DMS79 treated with DMSO at 0.1 percent for 48 hours (cell line): ENCODE results near the gene STK25.
"Not testable (repeated sequence)": the region's sequence is repeated elsewhere in the genome, so short reads cannot be mapped to it uniquely, and the experiment has no call there.

Experiments
- DNase-seq: peaks from one replicate; lab custom pipeline; 2025; lab: John Stamatoyannopoulos, UW

Gene STK25

DNA sequence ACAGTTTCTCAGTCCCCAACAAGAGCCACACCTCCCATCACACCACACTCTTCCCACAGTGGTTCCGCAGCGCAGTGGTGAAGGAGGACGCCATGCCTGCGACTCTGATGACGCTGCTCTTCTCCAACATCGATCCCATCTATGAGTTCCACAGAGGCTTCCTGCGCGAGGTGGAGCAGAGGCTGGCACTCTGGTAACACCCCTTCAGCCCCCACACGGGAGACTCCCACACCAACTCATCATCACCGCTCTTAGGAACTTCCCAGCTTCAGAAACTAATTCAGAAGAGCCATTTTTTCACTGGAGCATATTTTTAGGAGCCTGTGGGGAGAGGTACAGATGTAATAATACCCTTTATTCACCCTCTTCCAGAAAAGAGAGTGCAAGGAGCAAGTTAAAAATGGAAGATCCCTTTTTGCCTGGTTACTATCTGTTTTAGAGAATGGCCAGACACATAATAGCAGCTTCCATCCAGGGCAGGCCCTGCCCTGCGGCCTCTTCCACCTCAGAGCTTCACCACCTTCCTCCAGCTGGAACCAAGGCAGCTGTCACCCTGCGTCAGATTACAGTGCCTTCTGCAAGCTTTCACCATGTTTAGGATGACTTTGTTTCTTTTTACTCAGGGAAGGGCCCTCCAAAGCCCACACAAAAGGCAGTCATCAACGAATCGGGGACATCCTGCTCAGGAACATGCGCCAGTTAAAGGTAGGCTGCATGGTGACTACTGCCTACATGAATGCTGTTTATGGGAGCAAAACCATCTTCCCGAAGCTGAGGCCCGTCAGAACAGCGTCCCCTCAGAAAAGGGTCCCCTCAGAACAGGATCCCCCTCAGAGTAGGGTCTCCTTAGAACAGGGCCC, 44.9 kb downstream of the STK25 start:
- no peak for DNase-seq

DNA sequence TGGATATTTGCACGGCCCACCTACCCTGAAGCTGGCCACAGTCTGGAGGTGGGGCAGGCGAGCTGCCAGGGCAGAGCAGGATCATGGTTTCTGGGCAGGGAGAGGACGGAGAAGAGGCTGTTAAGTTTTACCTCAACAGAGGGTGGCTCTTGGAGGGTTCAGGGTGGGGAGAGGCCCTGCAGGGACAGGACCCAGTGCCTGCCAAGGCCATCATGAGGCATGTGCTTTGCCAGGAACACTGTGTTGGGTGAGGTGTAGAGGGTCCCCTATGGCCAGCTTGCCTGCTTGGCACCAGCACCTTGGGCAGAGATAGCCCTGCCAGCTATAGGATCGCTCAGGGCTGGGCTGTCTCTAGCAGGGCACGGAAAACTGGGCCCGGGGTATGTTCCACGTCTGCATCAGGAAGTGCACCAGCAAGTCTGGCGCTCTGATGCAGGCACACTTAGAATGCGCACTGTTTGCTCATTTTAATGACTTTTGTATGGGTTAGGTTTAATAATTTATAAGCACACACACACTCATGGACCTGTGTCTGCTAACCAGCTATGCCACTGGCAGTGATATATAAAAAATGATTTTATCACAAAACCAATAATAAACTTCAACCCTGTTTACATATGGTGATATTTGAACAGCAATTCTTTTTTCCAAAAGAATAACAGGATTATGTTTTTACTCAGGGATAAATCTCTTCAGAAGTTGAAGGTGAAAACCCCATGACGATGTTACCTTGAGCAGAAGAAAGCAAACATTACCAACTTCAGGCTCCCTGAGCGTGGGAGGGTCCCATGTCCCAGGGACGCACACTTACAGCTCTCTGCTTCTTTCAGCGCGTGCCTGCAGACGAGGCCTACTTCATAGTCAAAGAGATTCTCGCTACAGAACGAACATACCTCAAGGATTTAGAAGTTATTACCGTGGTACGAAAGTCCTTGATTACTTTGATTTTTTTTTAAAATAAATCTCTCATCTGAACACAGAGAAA, 46.4 kb downstream of the STK25 start:
- DNase-seq, result no peak

DNA sequence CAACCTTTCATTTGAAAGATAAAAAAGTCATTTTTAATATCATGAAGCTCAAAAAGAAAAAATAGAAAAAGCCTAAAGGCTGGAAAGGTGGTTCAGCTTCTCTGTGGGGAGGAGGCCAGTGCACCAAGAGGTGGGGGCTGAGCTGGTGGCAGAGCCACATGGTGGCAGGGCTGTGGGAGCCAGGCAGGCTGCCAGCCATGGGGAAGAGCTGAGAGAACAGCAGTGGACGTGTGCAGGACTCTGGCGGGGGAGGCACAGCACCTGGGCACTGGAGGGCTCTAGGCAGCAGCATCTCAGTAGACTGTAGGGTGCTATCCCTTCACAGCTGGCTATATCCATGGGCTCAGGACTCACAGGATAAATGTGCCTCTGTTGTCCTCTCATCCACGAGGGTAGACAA, 47.8 kb downstream of the STK25 start:
- no peak for DNase-seq

DNA sequence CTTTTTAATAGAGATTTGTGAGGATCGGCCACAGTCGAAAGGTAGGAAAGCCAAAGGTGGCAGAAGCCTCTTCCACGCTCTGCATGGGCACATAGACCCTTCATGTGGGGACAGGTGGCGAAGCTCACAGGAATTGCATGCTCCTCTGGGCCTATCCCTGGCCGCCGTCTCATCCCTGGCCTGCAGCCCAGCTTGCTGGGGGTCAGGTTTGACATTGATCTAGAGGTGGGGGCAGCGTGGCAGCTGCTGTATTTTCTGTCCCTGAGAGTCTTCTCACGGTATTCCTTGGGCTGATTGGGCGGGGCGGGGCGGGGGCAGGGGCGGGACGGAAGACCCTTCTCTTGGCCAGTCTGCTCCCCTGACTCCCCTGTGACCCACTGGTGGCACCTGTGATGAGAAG, 48.9 kb downstream of the STK25 start:
- DNase-seq, result no peak

DNA sequence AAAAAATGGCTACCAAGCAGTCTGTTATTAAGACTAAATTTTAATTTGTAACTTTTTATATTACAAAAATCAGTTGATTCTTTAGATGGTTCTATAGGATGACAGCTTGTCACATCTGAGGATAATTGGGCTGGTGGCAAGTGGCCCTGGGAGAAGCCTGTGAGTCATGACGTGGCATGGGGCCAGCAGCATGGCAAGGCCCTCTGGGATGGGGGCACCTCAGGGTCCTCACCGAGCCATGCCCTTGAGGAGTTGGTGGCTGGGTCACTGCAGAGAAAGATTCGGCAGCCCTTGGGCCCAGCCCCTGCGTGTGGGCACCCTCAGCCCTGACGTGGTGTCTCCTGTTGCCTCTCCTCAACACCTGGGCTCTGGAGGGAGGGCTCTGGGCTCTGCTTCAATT, 49.7 kb downstream of the STK25 start:
- DNase-seq, result no peak

DNA sequence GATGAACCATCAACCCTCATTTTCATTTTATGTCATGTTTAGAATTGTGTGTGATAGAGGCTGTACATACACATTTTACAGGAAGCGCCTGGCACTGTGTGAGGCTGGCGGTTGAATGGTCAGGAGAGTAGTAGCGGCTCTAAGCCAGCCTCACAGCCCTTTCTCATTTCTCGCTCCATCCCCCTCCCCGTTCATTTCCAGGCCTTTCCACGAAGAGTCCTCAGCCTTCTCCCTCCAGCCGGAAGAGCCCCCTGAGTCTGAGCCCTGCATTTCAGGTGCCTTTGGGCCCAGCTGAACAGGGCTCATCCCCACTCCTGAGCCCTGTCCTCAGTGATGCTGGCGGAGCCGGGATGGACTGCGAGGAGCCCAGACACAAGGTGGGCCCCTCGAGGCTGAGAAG, 51.8 kb downstream of the STK25 start:
- no peak for DNase-seq

DNA sequence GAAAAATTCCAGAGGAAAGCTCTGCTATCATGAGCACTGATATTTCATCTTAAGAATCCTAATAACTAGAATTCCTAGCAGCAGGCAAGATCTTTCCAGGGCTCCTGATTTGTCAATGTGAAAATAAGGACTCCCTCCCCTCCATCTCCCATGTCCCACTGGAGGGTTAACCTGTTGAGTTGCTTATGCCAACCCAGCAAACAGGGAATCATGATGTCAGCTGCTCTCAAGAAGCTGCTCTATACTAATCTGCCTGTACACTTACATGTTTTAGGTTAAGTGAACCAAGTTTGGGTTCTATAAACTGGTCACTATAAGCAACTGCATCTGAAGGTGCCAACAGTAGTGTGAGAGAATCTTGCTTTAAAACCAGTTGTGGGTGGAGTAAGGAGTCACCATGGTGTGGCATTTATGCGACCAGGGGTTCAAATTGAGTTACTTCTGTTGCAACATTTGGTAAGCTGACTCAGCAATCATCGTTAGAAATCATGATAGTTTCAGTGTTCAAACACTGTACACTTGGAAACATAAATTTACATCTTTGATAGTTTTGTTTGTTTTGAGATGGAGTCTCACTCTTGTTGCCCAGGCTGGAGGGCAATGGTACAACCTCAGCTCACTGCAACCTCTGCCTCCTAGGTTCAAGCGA, 53.4 kb downstream of the STK25 start:
- no peak for DNase-seq

DNA sequence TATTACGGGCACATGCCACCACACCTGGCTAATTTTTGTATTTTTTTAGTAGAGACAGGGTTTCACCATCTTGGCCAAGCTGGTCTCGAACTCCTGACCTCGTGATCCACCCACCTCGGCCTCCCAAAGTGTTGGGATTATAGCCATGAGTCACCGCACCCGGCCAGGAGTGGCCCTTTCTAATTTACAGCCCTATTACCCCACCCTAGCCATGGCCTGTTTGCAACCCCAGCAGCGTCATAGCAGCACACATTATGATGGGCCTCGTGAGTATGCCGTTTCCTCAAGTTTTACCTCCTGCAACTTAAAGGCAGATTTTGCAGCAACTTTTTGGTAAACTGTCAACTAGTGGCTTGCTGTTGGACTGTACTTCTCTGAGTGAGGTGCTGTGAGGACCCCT, 54.5 kb downstream of the STK25 start:
- DNase-seq, result not testable (repeated sequence)

DNA sequence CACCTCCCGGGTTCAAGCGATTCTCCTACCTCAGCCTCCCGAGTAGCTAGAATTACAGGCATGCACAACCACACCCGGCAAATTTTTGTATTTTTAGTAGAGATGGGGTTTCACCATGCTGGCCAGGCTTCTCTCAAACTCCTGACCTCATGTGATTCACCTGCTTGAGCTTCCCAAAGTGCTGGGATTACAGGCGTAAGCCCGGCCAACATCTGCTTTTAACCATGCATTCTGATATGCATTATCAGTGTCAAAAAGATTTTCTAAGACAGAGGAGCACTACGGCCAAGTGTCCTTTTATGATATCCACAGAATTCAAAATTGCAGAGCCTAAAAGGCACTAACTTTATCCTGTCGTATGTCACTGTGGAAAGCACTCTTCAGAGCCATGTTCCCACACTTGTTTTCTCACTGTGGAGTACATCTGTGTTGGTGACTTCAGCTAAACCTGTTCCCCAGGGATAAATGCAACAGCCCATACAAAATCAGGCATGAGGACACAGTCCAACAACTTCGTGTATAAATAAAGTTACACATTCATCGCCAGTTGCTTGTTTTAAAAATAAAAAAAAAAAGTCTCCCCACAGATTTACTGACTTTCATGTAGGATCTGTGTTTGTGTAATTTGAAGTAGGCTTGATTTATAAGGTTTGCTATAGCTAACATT, 56.4 kb downstream of the STK25 start:
- DNase-seq, result no peak

DNA sequence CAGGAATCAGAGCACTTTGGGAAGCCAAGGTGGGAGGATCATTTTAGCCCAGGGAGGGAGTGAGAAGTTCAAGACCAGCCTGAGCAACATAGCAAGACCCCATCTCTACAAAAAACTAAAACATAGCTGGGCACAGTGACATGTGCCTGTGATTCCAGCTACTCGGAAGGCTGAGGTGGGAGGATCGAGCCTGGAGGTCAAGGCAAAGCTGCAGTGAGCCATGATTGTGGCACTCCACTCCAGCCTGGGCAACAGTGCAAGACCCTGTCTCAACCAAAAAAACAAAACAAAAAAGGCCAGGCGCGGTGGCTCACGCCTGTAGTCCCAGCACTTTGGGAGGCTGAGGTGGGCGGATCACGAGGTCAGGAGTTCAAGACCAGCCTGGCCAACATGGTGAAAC, 58.3 kb downstream of the STK25 start:
- not testable (repeated sequence) for DNase-seq

DNA sequence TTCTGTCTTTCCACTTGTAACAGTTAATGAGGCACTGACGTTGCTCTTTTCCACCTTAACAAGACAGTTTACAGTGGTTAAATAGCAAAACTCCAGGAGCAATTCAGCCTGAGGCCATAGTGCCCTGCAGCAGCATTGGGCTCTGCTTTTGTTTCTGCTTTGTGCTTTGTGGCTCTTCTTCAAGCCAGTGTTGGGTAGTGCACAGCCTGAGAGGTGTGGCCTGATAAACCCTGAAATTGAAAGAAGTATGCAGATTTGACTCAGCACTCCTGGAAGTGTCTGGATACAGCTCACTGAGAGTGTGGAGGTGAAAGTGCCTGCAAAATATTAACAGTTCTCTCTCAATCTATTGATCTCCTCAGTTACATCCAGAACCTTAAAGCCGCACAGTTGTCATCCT, 63.0 kb downstream of the STK25 start:
- no peak for DNase-seq

DNA sequence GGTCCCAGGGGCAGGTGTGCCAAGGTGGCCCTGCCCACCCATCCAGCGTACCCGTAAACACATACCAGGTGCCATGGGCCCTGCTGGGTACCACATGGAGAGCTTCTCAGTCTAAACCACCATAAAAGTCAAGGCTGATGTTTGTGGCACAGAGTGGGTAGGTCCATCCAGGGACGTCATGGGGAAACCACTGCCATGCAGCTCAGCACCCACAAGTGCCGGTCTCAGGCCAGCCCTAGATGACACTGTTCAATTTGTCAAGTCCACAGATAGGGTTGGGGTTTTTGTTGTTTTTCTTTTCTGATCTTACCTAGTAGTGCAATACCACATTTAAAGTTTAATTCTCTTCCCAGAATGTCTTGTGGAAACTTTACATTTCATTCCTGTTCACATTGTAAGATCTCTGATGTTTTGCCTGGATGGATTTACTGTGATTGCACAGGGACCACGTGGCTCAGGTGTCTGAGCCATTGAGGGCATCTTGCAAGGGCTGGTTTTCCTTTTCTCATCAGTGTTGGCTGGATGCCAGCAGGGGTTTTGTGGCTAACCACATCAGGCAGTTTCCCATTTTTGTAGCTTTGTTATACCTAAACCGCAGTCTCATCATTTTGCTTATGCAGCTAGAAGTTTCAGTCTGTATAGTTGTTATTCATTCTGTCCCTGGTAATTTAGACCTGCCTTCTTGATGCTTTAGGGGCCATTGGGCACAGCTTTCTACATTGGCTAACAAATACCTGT, 64.7 kb downstream of the STK25 start:
- DNase-seq, result peak; percentile 92
